IMR-90 (cell line): ENCODE data around the gene TCERG1L. TPM values are rescaled to one million over a fixed set of nuclear protein-coding genes. Genes with fewer than 3 reads are reported as not detected.

ENCODE experiments used
- ATAC-seq: fragments of 200-7000 bp; cut with Tn5 transposase; 2 replicates; pipeline ENCODE4 v1.9.1; 2020; ENCODE audit warnings: low read depth, mild to moderate bottlenecking, moderate library complexity
- BruUV-seq: library from RNA; stranded (reverse); fragments of 400-500 nt; replicated peaks from 2 replicates; lab custom pipeline; 2021; lab: Mats Ljungman, UMichigan
- CTCF ChIA-PET: fragments of 300-600 bp; formaldehyde crosslinking; extraction: SDS; loops from one replicate; lab custom pipeline; 2021; ENCODE audit warnings: antibody characterized with exemption; lab: Yijun Ruan, JAX
- POLR2A ChIA-PET: fragments of 300-600 bp; sonication (Branson Sonifier 250); formaldehyde crosslinking; loops from one replicate; lab custom pipeline; 2022; ENCODE audit warnings: antibody characterized with exemption; ENCODE audit not compliant: unreplicated experiment; lab: Charles Lee
- DNase-seq: peaks from one replicate; pipeline ENCODE4 v3.0.0; 2013
- H2AFZ ChIP-seq: replicated peaks from 2 replicates; pipeline ENCODE3; 2013; ENCODE audit warnings: low read length, mild to moderate bottlenecking; ENCODE audit not compliant: poor library complexity
- H2AK5ac ChIP-seq: 2 replicates; pipeline ENCODE4 v1.6.1; 2013; ENCODE audit warnings: low read depth, low read length, inconsistent platforms
- H2AK9ac ChIP-seq: replicated peaks from 2 replicates; pipeline ENCODE3; 2013; ENCODE audit warnings: mild to moderate bottlenecking, low read depth, low read length, moderate library complexity; ENCODE audit not compliant: poor library complexity
- H2BK120ac ChIP-seq: 2 replicates; pipeline ENCODE4 v1.6.1; 2013; ENCODE audit warnings: low read depth, low read length, inconsistent platforms
- H2BK15ac ChIP-seq: 3 replicates; pipeline ENCODE4 v1.6.1; 2013; ENCODE audit warnings: low read depth, low read length, inconsistent platforms
- H2BK20ac ChIP-seq: 2 replicates; pipeline ENCODE4 v1.6.1; 2013; ENCODE audit warnings: low read depth, mild to moderate bottlenecking, inconsistent platforms, low read length, moderate library complexity
- H2BK5ac ChIP-seq: 2 replicates; pipeline ENCODE4 v1.6.1; 2013; ENCODE audit warnings: mild to moderate bottlenecking, low read depth, low read length, inconsistent platforms; ENCODE audit not compliant: poor library complexity, severe bottlenecking
- H3K14ac ChIP-seq: replicated peaks from 2 replicates; pipeline ENCODE4 v1.6.1; 2013; ENCODE audit warnings: low read depth, low read length, inconsistent platforms
- H3K18ac ChIP-seq: 2 replicates; pipeline ENCODE4 v1.6.1; 2013; ENCODE audit warnings: low read depth, low read length, control low read depth
- H3K23ac ChIP-seq: 2 replicates; pipeline ENCODE4 v1.6.1; 2013; ENCODE audit warnings: low read depth, low read length, inconsistent platforms
- H3K27ac ChIP-seq: 2 replicates; pipeline ENCODE4 v1.5.1; 2013; ENCODE audit warnings: mild to moderate bottlenecking, control low read depth, low read length; ENCODE audit not compliant: insufficient read depth
- H3K27me3 ChIP-seq: 2 replicates; pipeline ENCODE4 v1.6.1; 2013; ENCODE audit warnings: low read length; ENCODE audit not compliant: control insufficient read depth, insufficient read depth
- H3K36me3 ChIP-seq: 2 replicates; pipeline ENCODE4 v1.6.1; 2013; ENCODE audit warnings: low read length, mixed read lengths; ENCODE audit not compliant: control insufficient read depth, insufficient read depth
- H3K4ac ChIP-seq: 2 replicates; pipeline ENCODE4 v1.6.1; 2013; ENCODE audit warnings: low read depth, low read length, inconsistent platforms
- H3K4me1 ChIP-seq: 2 replicates; pipeline ENCODE4 v1.6.1; 2013; ENCODE audit warnings: low read length, mixed read lengths; ENCODE audit not compliant: control insufficient read depth, insufficient read depth
- H3K4me2 ChIP-seq: 2 replicates; pipeline ENCODE4 v1.6.1; 2013; ENCODE audit warnings: low read depth, mild to moderate bottlenecking, control low read depth, low read length, moderate library complexity
- H3K4me3 ChIP-seq: 2 replicates; pipeline ENCODE4 v1.5.1; 2013; ENCODE audit warnings: low read depth, mild to moderate bottlenecking, control low read depth, low read length, moderate library complexity; ENCODE audit not compliant: insufficient read depth
- H3K56ac ChIP-seq: 2 replicates; pipeline ENCODE4 v1.6.1; 2013; ENCODE audit warnings: low read length, inconsistent platforms; ENCODE audit not compliant: insufficient read depth; ENCODE audit errors: extremely low read depth
- H3K79me1 ChIP-seq, 2 experiments: 2 replicates each; pipeline ENCODE4 v1.6.1; 2013; ENCODE audit warnings: low read length in 2 of 2, inconsistent platforms in 1 of 2, low read depth in 1 of 2
- H3K9ac ChIP-seq: 2 replicates; pipeline ENCODE4 v1.6.1; 2013; ENCODE audit warnings: low read depth, low read length, control low read depth
- H3K9me1 ChIP-seq: 2 replicates; pipeline ENCODE4 v1.6.1; 2013; ENCODE audit warnings: low read length, inconsistent platforms; ENCODE audit not compliant: insufficient read depth
- H3K9me3 ChIP-seq: 2 replicates; pipeline ENCODE4 v1.6.1; 2013; ENCODE audit warnings: low read length; ENCODE audit not compliant: control insufficient read depth, insufficient read depth
- H4K20me1 ChIP-seq: 2 replicates; pipeline ENCODE4 v1.6.1; 2013; ENCODE audit warnings: low read length, inconsistent platforms; ENCODE audit not compliant: insufficient read depth
- H4K5ac ChIP-seq: 2 replicates; pipeline ENCODE4 v1.6.1; 2013; ENCODE audit warnings: mild to moderate bottlenecking, low read depth, low read length, control low read depth
- H4K8ac ChIP-seq, 2 experiments: 2 replicates each; pipeline ENCODE4 v1.6.1; 2013; ENCODE audit warnings: low read depth in 2 of 2, low read length in 2 of 2, control low read depth in 1 of 2, inconsistent platforms in 1 of 2
- H4K91ac ChIP-seq: 2 replicates; pipeline ENCODE4 v1.6.1; 2013; ENCODE audit warnings: low read depth, low read length, inconsistent platforms; ENCODE audit not compliant: insufficient read depth
- CHD1 ChIP-seq: IDR thresholded peaks from 2 replicates; pipeline ENCODE4 v1.6.1; 2012; ENCODE audit warnings: low read depth, low read length, improper control_type of control experiment
- MAFK ChIP-seq: IDR thresholded peaks from 2 replicates; pipeline ENCODE4 v1.6.1; 2012; ENCODE audit warnings: low read depth, low read length, improper control_type of control experiment
- WGBS, 2 experiments: methylation state at CpG; one replicate each; pipeline versions ENCODE4 v1.1.5 to v1.1.7; 2013; ENCODE audit warnings: missing lambda C conversion rate in 2 of 2; ENCODE audit not compliant: insufficient read length in 1 of 2; ENCODE audit errors: extremely low coverage in 2 of 2; 5-methylcytosine and 5-hydroxymethylcytosine counted together
- dilution Hi-C: fragments of 300-500 bp; cut with HindIII; formaldehyde crosslinking; loops from one replicate; pipeline ENCODE4 v1.14.3; 2018; ENCODE audit warnings: low sequenced_read_pairs; ENCODE audit not compliant: unreplicated experiment
- in situ Hi-C: fragments of 300-500 bp; cut with MboI; formaldehyde crosslinking; loops from 3 replicates; pipeline ENCODE4 v1.14.3; 2019; ENCODE audit warnings: low sequenced_read_pairs, inconsistent platforms, mixed read lengths
- intact Hi-C: fragments of 100-400 bp; cut with micrococcal nuclease; formaldehyde crosslinking; loops from 2 replicates; pipeline ENCODE4 v1.10.0; 2022
- polyA plus RNA-seq, 3 experiments: library from polyadenylated mRNA; depleted of rRNA; stranded (reverse); fragments of >200 nt; gene quantifications; 2 replicates each; pipeline ENCODE4 v1.2.3, GENCODE V29; 2012; ENCODE audit warnings: low replicate concordance in 1 of 3
- total RNA-seq: library from RNA; depleted of rRNA; stranded (reverse); fragments of >200 nt; gene quantifications from 2 replicates; pipeline ENCODE4 v1.2.3, GENCODE V29; 2012

Gene TCERG1L
- total and polyA plus RNA-seq, 2 of the 4 experiments (the other 2 are of a cell fraction) = not detected

DNA sequence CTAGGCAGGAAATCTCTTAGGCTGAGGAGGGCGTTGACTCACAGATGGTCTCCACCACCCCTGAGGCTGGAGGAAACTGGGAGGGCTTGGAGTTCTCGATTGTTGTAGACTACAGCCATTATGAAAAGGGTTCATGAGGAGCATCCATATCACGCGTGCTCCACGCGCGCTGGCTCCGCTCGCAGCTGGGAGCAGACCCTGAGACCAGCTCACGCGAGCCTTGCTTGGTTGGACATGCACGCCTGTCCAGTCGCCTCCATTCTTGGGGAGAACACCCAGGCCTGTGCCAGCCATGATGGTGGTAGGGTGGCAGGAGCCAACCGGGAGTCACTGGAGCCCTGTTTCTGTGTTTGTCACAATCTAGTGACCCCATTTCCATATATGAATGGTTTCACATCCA, 139.1 kb downstream of the TCERG1L start:
- H3K9me3 ChIP-seq = peaks cover 56% of the 10 kb centered on the region
- intact Hi-C loops = no loop called here
- H3K14ac ChIP-seq = no peak overlapping the region
- H3K36me3 ChIP-seq = no peaks in the 10 kb centered on the region
- no peaks in the 10 kb centered on the region for H3K79me1 ChIP-seq
- H4K91ac ChIP-seq = no peak overlapping the region
- H2BK5ac ChIP-seq = no peak overlapping the region
- in situ Hi-C loops = no loop called here
- H2BK120ac ChIP-seq = no peak overlapping the region
- ChIA-PET POLR2A (no interaction called here), CTCF (no interaction called here)
- H3K4me2 ChIP-seq = no peak overlapping the region
- H3K9ac ChIP-seq = no peak overlapping the region
- H3K56ac ChIP-seq = no peak overlapping the region
- TF ChIP-seq CHD1 (no peak), MAFK (no peak)
- no peaks in the 10 kb centered on the region for H4K20me1 ChIP-seq
- no peak overlapping the region for H3K18ac ChIP-seq
- no peak for ATAC-seq
- H2AK9ac ChIP-seq = peak overlapping the region; percentile 72
- H3K27me3 ChIP-seq = no peaks in the 10 kb centered on the region
- H3K4ac ChIP-seq = no peak overlapping the region
- no peak for DNase-seq
- no peak overlapping the region for H4K5ac ChIP-seq
- no TSS peak for BruUV-seq
- dilution Hi-C loops = no loop called here
- no peak overlapping the region for H3K23ac ChIP-seq
- no peaks in the 10 kb centered on the region for H3K4me1 ChIP-seq
- no peak overlapping the region for H2BK20ac ChIP-seq
- H2AFZ ChIP-seq = no peak overlapping the region
- H3K4me3 ChIP-seq = no peak overlapping the region
- no peak overlapping the region for H3K27ac ChIP-seq
- WGBS, 2 experiments = 100% methylated on average over 7 of the region's 14 CpGs; no CpG with 5 or more reads in 1 of the 2 experiments
- no peak overlapping the region for H4K8ac ChIP-seq
- no peak overlapping the region for H2AK5ac ChIP-seq
- no peaks in the 10 kb centered on the region for H3K9me1 ChIP-seq
- H2BK15ac ChIP-seq = no peak overlapping the region
